CD4-positive, alpha-beta T cell (primary cell): Measurements from ENCODE around the gene TPRG1L. TPM values are rescaled to one million over a fixed set of nuclear protein-coding genes. Genes with fewer than 3 reads are reported as not detected.

Experiments
- ATAC-seq: fragments of 200-7000 bp; cut with Tn5 transposase; one replicate; pipeline ENCODE4 v1.10.0; 2022; ENCODE audit warnings: mild to moderate bottlenecking; ENCODE audit not compliant: poor library complexity
- CTCF ChIA-PET: fragments of 350-600 bp; sonication (Branson Sonifier 250); formaldehyde crosslinking; loops from one replicate; lab custom pipeline; 2021; ENCODE audit warnings: antibody characterized with exemption, inconsistent platforms; lab: Charles Lee
- POLR2A ChIA-PET: fragments of 350-600 bp; sonication (Branson Sonifier 250); formaldehyde crosslinking; loops from one replicate; lab custom pipeline; 2021; ENCODE audit warnings: antibody characterized with exemption, inconsistent platforms; lab: Charles Lee
- DNase-seq, 14 experiments: peaks; one replicate each; pipeline ENCODE4 v3.0.0-alpha.2; 2013 to 2020; ENCODE audit warnings: mixed read lengths in 2 of 14
- H3K27ac ChIP-seq, 2 donors: one replicate each; pipeline versions ENCODE4 v1.5.1 to v1.7.0; 2013; ENCODE audit warnings: low read length in 2 of 2, low read depth in 1 of 2, mild to moderate bottlenecking in 1 of 2
- H3K27me3 ChIP-seq, 2 experiments: 1 replicate in 1 of 2; 2 replicates in 1 of 2; pipeline versions ENCODE4 v1.6.1 to v1.7.0; 2013; ENCODE audit warnings: low read length in 2 of 2, control low read depth in 1 of 2, mild to moderate bottlenecking in 1 of 2, moderate library complexity in 1 of 2; ENCODE audit not compliant: insufficient read depth in 2 of 2, control insufficient read depth in 1 of 2
- H3K36me3 ChIP-seq: one replicate; pipeline ENCODE4 v1.6.1; 2013; ENCODE audit warnings: low read length, control low read depth; ENCODE audit not compliant: insufficient read depth
- H3K4me1 ChIP-seq: one replicate; pipeline ENCODE4 v1.6.1; 2013; ENCODE audit warnings: low read length, control low read depth; ENCODE audit not compliant: insufficient read depth
- H3K4me3 ChIP-seq: one replicate; pipeline ENCODE4 v1.5.1; 2013; ENCODE audit warnings: mild to moderate bottlenecking, low read length, moderate library complexity
- H3K9me3 ChIP-seq, 2 experiments: 1 replicate in 1 of 2; 2 replicates in 1 of 2; pipeline versions ENCODE4 v1.6.1 to v1.7.0; 2013; ENCODE audit warnings: low read length in 2 of 2, mild to moderate bottlenecking in 2 of 2, control low read depth in 1 of 2, moderate library complexity in 1 of 2; ENCODE audit not compliant: control insufficient read depth in 1 of 2, insufficient read depth in 1 of 2
- H3K27ac Mint-ChIP-seq: one replicate; pipeline ENCODE4 v1.8.0; 2020; ENCODE audit warnings: mixed read lengths
- H3K27me3 Mint-ChIP-seq: one replicate; pipeline ENCODE4 v1.8.0; 2021; ENCODE audit warnings: mixed read lengths
- H3K36me3 Mint-ChIP-seq: one replicate; pipeline ENCODE4 v1.8.0; 2021; ENCODE audit warnings: low read depth, mixed read lengths
- H3K4me1 Mint-ChIP-seq: one replicate; pipeline ENCODE4 v1.8.0; 2021; ENCODE audit warnings: low read depth, mixed read lengths
- H3K4me3 Mint-ChIP-seq: one replicate; pipeline ENCODE4 v1.8.0; 2020; ENCODE audit warnings: mild to moderate bottlenecking, mixed read lengths
- H3K9me3 Mint-ChIP-seq: one replicate; pipeline ENCODE4 v1.8.0; 2020; ENCODE audit warnings: mixed read lengths
- CTCF ChIP-seq: fragments of 200-600 bp; IDR thresholded peaks from one replicate; pipeline ENCODE4 v1.8.0; 2022; ENCODE audit warnings: antibody characterized with exemption, mild to moderate bottlenecking
- intact Hi-C, 2 experiments: fragments of 100-400 bp; cut with DNase I in 1 of 2; cut with micrococcal nuclease in 1 of 2; formaldehyde crosslinking; loops; one replicate each; pipeline versions ENCODE4 v1.15.1 to v1.9.0; 2023 to 2025; cut with DNase I, micrococcal nuclease
- total RNA-seq, 174 experiments: library from RNA in 2 of 174; stranded (reverse) in 2 of 174; gene quantifications; one replicate each; pipeline ENCODE4 v1.2.3 and lab custom pipeline; 2021 to 2026

The TPRG1L gene
- total RNA-seq, 2 experiments from 2014 or later, result 46.5 to 48.3 TPM

- H3K4me3 Mint-ChIP-seq, result no peak overlapping the region
- no peak overlapping the region for H3K27ac Mint-ChIP-seq
- Histone ChIP-seq H3K27ac (no peak overlapping the region), H3K9me3 (peaks cover 0 to 8% of the 10 kb centered on the region in 2 experiments), H3K27me3 (peaks cover 0 to 2% of the 10 kb centered on the region in 2 experiments), H3K4me1 (peaks cover 34% of the 10 kb centered on the region), H3K4me3 (no peak overlapping the region), H3K36me3 (no peaks in the 10 kb centered on the region)
- intact Hi-C loops, result no loop called here
- ATAC-seq (no peak), DNase-seq (no peak)
- TF ChIP-seq CTCF, result no peak
- POLR2A ChIA-PET, result interaction anchor here (0.8 kb wide), 1 partner anchor 1035 kb away, joined by 3 read pairs; no protein-coding TSS in a partner anchor
- no peaks in the 10 kb centered on the region for H3K27me3 Mint-ChIP-seq
- CTCF ChIA-PET, result no interaction called here
- H3K36me3 Mint-ChIP-seq, result no peaks in the 10 kb centered on the region
- H3K9me3 Mint-ChIP-seq, result no peaks in the 10 kb centered on the region
- peaks cover 19% of the 10 kb centered on the region for H3K4me1 Mint-ChIP-seq
Measured at GRCh38 chr1:3600354-3600753, 24.5 kb upstream of the TPRG1L start.

GRCh38 chr1:3601743-3602142 is 23.1 kb upstream of the TPRG1L start:
- peaks cover 16% of the 10 kb centered on the region for H3K4me1 Mint-ChIP-seq
- no peaks in the 10 kb centered on the region for H3K36me3 ChIP-seq
- peaks cover 33% of the 10 kb centered on the region for H3K4me1 ChIP-seq
- DNase-seq (no peak), ATAC-seq (no peak)
- ChIA-PET CTCF (no interaction called here), POLR2A (no interaction called here)
- H3K27ac ChIP-seq, result no peak overlapping the region
- peaks cover 0 to 2% of the 10 kb centered on the region in 2 experiments for H3K27me3 ChIP-seq
- no peak for TF ChIP-seq CTCF
- intact Hi-C loops, result no loop called here
- H3K27me3 Mint-ChIP-seq, result no peaks in the 10 kb centered on the region
- no peak overlapping the region for H3K27ac Mint-ChIP-seq
- no peak overlapping the region for H3K4me3 Mint-ChIP-seq
- H3K36me3 Mint-ChIP-seq, result no peaks in the 10 kb centered on the region
- H3K9me3 Mint-ChIP-seq, result no peaks in the 10 kb centered on the region
- peaks cover 0 to 8% of the 10 kb centered on the region in 2 experiments for H3K9me3 ChIP-seq
- no peak overlapping the region for H3K4me3 ChIP-seq

- Histone ChIP-seq H3K9me3 (peaks cover 0 to 8% of the 10 kb centered on the region in 2 experiments), H3K4me1 (peaks cover 26% of the 10 kb centered on the region), H3K4me3 (no peak overlapping the region), H3K36me3 (no peaks in the 10 kb centered on the region), H3K27me3 (peaks cover 0 to 2% of the 10 kb centered on the region in 2 experiments), H3K27ac (no peak overlapping the region)
- intact Hi-C loops, result no loop called here
- Mint-ChIP-seq H3K27ac (no peak overlapping the region), H3K36me3 (no peaks in the 10 kb centered on the region), H3K4me3 (no peak overlapping the region), H3K27me3 (no peaks in the 10 kb centered on the region), H3K4me1 (peaks cover 11% of the 10 kb centered on the region), H3K9me3 (no peaks in the 10 kb centered on the region)
- DNase-seq (no peak), ATAC-seq (no peak)
- no peak for TF ChIP-seq CTCF
- CTCF ChIA-PET, result no interaction called here
- POLR2A ChIA-PET, result no interaction called here
Measured at GRCh38 chr1:3602375-3602774, 22.4 kb upstream of the TPRG1L start.
